ENCODE results near the gene ARID4B. TPM values are rescaled to one million over a fixed set of nuclear protein-coding genes. Genes with fewer than 3 reads are reported as not detected.
A peak's percentile ranks its signal among the peaks of the same experiment; 100 is the strongest.

ARID4B gene
- total RNA-seq, 4 donors from 2014 or later, result 26.7 to 49.2 (median 39.1) TPM

GRCh38 chr1:235329139-235329902 lies 1.3 kb upstream of the ARID4B start:
- Histone ChIP-seq H3K4me1 (peaks cover 12 to 74% (median 27%) of the 10 kb centered on the region in 3 donors), H3K4me3 (peak overlapping the region; percentile 70 to 93), H3K27ac (peak overlapping the region; percentile 51 to 99 (median 95)), H3K27me3 (no peaks in the 10 kb centered on the region), H3K36me3 (no peaks in the 10 kb centered on the region), H3K9me3 (no peaks in the 10 kb centered on the region)
- ATAC-seq, result no peak
- WGBS, 2 donors (ENCODE audit: low coverage in 1 of 2), result 0 to 1% methylated on average over 11 to 15 of the region's 24 CpGs
- TF ChIP-seq CTCF (IDR thresholded peaks at IDR 0.05), result no peak
- TF ChIP-seq EP300 (IDR thresholded peaks at IDR 0.05), result no peak
- TF ChIP-seq POLR2A (IDR thresholded peaks at IDR 0.05), result no peak
- TF ChIP-seq POLR2AphosphoS5 (IDR thresholded peaks at IDR 0.05), result no peak

- no peak for TF ChIP-seq EP300 (IDR thresholded peaks at IDR 0.05)
- TF ChIP-seq CTCF (IDR thresholded peaks at IDR 0.05), result peak in 1 of 4 experiments; percentile 27
- TF ChIP-seq POLR2AphosphoS5 (IDR thresholded peaks at IDR 0.05), result peak; percentile 92
- TF ChIP-seq POLR2A (IDR thresholded peaks at IDR 0.05), result peak; percentile 70 to 71
Observed at GRCh38 chr1:235328271-235329138, 526 bp upstream of the ARID4B start, which contains the start of gene GGPS1. TSS of gene GGPS1 (plus strand) at chr1:235328570. CDS start at chr1:235335265, 6,695 bp downstream.

DNA sequence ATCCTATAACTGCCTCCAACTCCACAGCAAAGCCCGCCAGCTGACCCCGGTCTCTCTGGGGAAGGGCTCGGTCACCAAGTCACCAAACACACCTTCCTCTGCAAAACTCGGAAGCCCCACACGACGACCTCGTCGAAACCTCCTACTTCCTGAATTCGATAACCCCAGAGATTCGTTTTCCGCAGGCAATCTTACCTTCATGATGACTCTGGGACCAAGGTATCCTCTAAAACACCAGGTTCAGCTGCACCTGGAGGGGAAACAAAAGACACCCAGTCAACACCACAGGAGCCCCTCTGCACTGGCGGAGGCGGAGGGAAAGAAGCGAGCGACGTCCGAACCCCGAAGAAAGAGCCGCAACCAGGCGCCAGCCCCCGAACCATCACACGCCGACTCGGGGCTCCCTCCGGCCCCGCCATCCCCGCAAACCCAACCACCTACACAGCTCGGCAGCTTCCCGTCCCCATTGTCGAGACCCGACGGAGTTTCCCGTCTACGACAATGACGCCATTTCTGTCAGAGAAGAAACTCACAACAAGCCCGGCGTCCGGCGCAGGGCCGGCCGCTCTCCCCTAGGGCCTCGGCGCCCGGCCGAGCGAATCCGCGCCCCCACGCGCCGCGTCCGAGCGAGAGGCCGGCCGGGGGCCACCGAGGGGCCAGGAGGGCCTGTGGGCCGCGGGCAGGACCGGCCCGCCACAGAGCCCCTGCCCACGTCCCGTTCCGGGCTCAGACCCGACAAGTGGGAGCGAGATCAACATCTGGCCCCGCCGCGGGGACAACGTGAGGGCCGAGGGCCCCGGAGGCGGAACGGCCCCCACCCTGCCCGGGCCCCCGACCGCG lies 1.0 kb downstream of the ARID4B start:
- Histone ChIP-seq H3K9me3 (no peaks in the 10 kb centered on the region), H3K36me3 (no peaks in the 10 kb centered on the region), H3K4me1 (peaks cover 12 to 75% (median 22%) of the 10 kb centered on the region in 3 donors), H3K27me3 (no peaks in the 10 kb centered on the region), H3K27ac (peak overlapping the region; percentile 95 to 99 (median 98)), H3K4me3 (peak overlapping the region; percentile 74 to 93)
- 1 to 3% methylated on average over 8 to 17 of the region's 78 CpGs for WGBS, 2 donors (ENCODE audit: low coverage in 1 of 2)
- TF ChIP-seq EP300 (IDR thresholded peaks at IDR 0.05), result no peak
- TF ChIP-seq POLR2AphosphoS5 (IDR thresholded peaks at IDR 0.05), result no peak
- TF ChIP-seq CTCF (IDR thresholded peaks at IDR 0.05), result peak in 1 of 4 experiments; percentile 27
- TF ChIP-seq POLR2A (IDR thresholded peaks at IDR 0.05), result no peak
- ATAC-seq, result no peak

More at GRCh38 chr1:235328271-235329138, 526 bp upstream of the ARID4B start, which contains the start of gene GGPS1:
- no peaks in the 10 kb centered on the region for H3K36me3 ChIP-seq
- H3K4me1 ChIP-seq, result peaks cover 12 to 75% (median 27%) of the 10 kb centered on the region in 3 donors
- H3K27ac ChIP-seq, result peak within 1 kb of the TSS; percentile 95 to 99 (median 98)
- H3K4me3 ChIP-seq, result peak within 1 kb of the TSS; percentile 74 to 93
- no peaks in the 10 kb centered on the region for H3K9me3 ChIP-seq
- peak; percentile 92 for ATAC-seq
- 0% methylated on average over 35 to 45 of the region's 54 CpGs for WGBS, 2 donors (ENCODE audit: low coverage in 1 of 2)
- H3K27me3 ChIP-seq, result no peaks in the 10 kb centered on the region

DNA sequence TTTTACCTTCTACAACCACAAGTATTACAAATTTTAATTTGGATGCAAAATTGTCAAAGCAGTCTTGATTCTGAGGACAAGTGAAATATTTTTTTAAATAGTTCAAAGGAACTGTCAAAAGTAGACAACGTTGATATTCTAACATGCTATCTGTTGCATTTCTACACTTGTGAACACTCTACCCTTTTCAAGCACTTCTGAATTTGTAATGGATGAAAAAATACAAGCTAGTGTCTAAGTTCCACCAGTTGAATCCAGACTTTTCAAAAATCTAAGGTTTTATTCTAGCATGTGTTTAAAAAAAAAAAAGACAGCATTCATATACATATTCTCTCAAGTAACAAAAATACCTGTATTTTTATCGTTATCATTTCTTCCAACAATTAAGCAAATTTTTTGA lies 2.1 kb downstream of the ARID4B start:
- ATAC-seq, result no peak
- no peaks in the 10 kb centered on the region for H3K36me3 ChIP-seq
- 12 to 18% methylated on average over 2 of the region's 2 CpGs for WGBS, 2 donors (ENCODE audit: low coverage in 1 of 2)
- H3K27ac ChIP-seq, result peak overlapping the region in 2 of 4 donors; percentile 97 to 99
- H3K4me3 ChIP-seq, result peak overlapping the region in 1 of 2 donors; percentile 93
- H3K9me3 ChIP-seq, result no peaks in the 10 kb centered on the region
- no peaks in the 10 kb centered on the region for H3K27me3 ChIP-seq
- TF ChIP-seq POLR2A (IDR thresholded peaks at IDR 0.05), result no peak
- TF ChIP-seq EP300 (IDR thresholded peaks at IDR 0.05), result no peak
- TF ChIP-seq CTCF (IDR thresholded peaks at IDR 0.05), result no peak
- no peak for TF ChIP-seq POLR2AphosphoS5 (IDR thresholded peaks at IDR 0.05)
- H3K4me1 ChIP-seq, result peaks cover 12 to 75% (median 19%) of the 10 kb centered on the region in 3 donors

All from gastroesophageal sphincter (tissue), 4 donors.